Hepatocyte (in vitro differentiated cells): ENCODE results near the gene P2RY8.

Experiments
- EZH2 ChIP-seq: fragments of 200-600 bp; sonication (generic); IDR thresholded peaks from 2 replicates; pipeline ENCODE4 v1.6.1; 2016; ENCODE audit warnings: antibody characterized with exemption, mild to moderate bottlenecking, borderline replicate concordance
- TF ChIP-seq, protein P1 (sequence below): fragments of 200-600 bp; sonication (generic); IDR thresholded peaks from 2 replicates; pipeline ENCODE4 v1.5.1; 2016; ENCODE audit warnings: antibody characterized with exemption, mild to moderate bottlenecking; ENCODE audit not compliant: poor library complexity

DNA sequence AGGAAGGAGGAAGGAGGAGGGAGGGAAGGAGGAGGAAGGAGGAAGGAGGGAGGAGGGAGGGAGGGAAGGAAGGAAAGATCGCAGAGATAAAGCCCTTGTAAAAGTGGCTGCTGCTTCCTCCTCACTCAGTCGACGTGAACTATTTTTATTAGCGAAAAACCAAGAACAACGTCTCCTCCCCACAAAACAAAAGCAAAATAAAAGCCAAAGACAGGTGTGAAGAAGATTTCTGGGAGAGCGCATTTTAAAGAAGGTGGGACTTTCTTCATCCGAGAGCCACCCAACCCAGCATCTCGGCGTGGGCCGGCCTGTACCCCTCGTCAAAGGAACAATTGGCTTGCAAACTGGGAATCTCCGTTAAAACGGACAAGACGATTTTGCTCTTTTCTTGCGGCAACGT, 43.6 kb downstream of the P2RY8 start:
- TF ChIP-seq, protein P1, sequence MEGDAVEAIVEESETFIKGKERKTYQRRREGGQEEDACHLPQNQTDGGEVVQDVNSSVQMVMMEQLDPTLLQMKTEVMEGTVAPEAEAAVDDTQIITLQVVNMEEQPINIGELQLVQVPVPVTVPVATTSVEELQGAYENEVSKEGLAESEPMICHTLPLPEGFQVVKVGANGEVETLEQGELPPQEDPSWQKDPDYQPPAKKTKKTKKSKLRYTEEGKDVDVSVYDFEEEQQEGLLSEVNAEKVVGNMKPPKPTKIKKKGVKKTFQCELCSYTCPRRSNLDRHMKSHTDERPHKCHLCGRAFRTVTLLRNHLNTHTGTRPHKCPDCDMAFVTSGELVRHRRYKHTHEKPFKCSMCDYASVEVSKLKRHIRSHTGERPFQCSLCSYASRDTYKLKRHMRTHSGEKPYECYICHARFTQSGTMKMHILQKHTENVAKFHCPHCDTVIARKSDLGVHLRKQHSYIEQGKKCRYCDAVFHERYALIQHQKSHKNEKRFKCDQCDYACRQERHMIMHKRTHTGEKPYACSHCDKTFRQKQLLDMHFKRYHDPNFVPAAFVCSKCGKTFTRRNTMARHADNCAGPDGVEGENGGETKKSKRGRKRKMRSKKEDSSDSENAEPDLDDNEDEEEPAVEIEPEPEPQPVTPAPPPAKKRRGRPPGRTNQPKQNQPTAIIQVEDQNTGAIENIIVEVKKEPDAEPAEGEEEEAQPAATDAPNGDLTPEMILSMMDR, result no peak
- no peak for TF ChIP-seq EZH2
